Measurements from ENCODE around the gene AHNAK.

DNA sequence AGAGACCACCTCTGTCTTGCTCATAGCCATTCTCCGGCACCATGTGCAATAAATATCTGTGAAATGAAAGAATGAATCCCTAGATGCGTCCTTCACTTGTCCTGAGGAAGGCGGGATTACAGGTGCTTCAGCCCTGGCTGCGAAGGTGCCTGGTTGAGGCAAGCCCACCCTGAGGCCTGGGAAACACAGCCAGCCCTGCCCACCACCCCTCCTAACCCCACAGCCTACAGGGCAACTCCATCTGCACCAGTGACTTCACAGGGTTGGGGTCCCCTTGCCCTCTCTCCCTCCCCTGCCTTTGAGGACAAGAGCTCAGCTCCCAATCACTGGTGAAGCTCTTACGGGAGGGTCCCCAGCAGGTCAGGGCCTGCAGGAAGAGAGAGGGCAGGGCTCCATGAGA, 145.2 kb downstream of the AHNAK start:
- TF ChIP-seq, protein P1, sequence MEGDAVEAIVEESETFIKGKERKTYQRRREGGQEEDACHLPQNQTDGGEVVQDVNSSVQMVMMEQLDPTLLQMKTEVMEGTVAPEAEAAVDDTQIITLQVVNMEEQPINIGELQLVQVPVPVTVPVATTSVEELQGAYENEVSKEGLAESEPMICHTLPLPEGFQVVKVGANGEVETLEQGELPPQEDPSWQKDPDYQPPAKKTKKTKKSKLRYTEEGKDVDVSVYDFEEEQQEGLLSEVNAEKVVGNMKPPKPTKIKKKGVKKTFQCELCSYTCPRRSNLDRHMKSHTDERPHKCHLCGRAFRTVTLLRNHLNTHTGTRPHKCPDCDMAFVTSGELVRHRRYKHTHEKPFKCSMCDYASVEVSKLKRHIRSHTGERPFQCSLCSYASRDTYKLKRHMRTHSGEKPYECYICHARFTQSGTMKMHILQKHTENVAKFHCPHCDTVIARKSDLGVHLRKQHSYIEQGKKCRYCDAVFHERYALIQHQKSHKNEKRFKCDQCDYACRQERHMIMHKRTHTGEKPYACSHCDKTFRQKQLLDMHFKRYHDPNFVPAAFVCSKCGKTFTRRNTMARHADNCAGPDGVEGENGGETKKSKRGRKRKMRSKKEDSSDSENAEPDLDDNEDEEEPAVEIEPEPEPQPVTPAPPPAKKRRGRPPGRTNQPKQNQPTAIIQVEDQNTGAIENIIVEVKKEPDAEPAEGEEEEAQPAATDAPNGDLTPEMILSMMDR (IDR thresholded peaks at IDR 0.05): no peak
- no peak for TF ChIP-seq POLR2A (IDR thresholded peaks at IDR 0.05)
